ENCODE data around the gene HLCS. TPM values are rescaled to one million over a fixed set of nuclear protein-coding genes. Genes with fewer than 3 reads are reported as not detected.

Gene HLCS
- total and polyA plus RNA-seq, 10 of the 15 experiments (the other 5 are each of a cell fraction or from before 2014, with no cell fraction given): 1.5 to 12.7 (median 9.6) TPM

GRCh38 chr21:36989699-36990507 lies 23.4 kb upstream of the HLCS start (continued):
- TF ChIP-seq MTA2 (IDR thresholded peaks at IDR 0.05; ENCODE audit: low read depth) (no peak), BCL3 (IDR thresholded peaks at IDR 0.05; ENCODE audit: borderline replicate concordance, insufficient read depth, low read depth, low read length, poor library complexity, severe bottlenecking) (no peak), MTA3 (IDR thresholded peaks at IDR 0.05; ENCODE audit: borderline replicate concordance, low read length) (no peak), CHD2 (IDR thresholded peaks at IDR 0.05; ENCODE audit: borderline replicate concordance, low read depth, low read length) (no peak), USF2 (IDR thresholded peaks at IDR 0.05; ENCODE audit: borderline replicate concordance, low read depth, low read length) (no peak), HCFC1 (IDR thresholded peaks at IDR 0.05; ENCODE audit: low read length) (peak; percentile 9; the same call in 1 of the 2 replicates), TBL1XR1 (IDR thresholded peaks at IDR 0.05; ENCODE audit: low read depth, low read length) (no peak), YY1 (IDR thresholded peaks at IDR 0.05; ENCODE audit: low read depth, low read length) (peak; percentile 64; the same call in 1 of the 2 replicates), PML (IDR thresholded peaks at IDR 0.05; ENCODE audit: low read length) (no peak), DPF2 (IDR thresholded peaks at IDR 0.05) (peak; percentile 77; the same call in 1 of the 2 replicates), MYB (IDR thresholded peaks at IDR 0.05; ENCODE audit: borderline replicate concordance, low read depth, low read length) (no peak), BHLHE40 (IDR thresholded peaks at IDR 0.05; ENCODE audit: borderline replicate concordance in 1 of 2, low read depth in 2 of 2, low read length in 1 of 2) (peak in 1 of 2 experiments; percentile 64; a peak in 2 of 4 replicates), PAX8 (IDR thresholded peaks at IDR 0.05) (no peak), TCF3 (IDR thresholded peaks at IDR 0.05; ENCODE audit: borderline replicate concordance, insufficient read depth, low read depth, low read length) (no peak; the same call in 1 of the 2 replicates), MLLT1 (IDR thresholded peaks at IDR 0.05) (peak; percentile 88; the same call in 1 of the 2 replicates), E4F1 (IDR thresholded peaks at IDR 0.05; ENCODE audit: borderline replicate concordance, partially characterized antibody) (no peak), ZNF622 (IDR thresholded peaks at IDR 0.05) (no peak), ZSCAN29 (IDR thresholded peaks at IDR 0.05) (no peak), IRF3 (IDR thresholded peaks at IDR 0.05) (no peak), HSF1 (IDR thresholded peaks at IDR 0.05; ENCODE audit: low read depth, low read length) (no peak), CHD4 (IDR thresholded peaks at IDR 0.05) (no peak)

Measured in GM12878 (cell line).